Neutrophil (primary cell): ENCODE measurements around the gene ITPR2.

Source experiments
- H3K27ac ChIP-seq: fragments of 200-600 bp; sonication (generic); 2 replicates; pipeline ENCODE4 v1.5.1; 2016; ENCODE audit warnings: mild to moderate bottlenecking, moderate library complexity
- H3K27me3 ChIP-seq: fragments of 200-600 bp; sonication (generic); 2 replicates; pipeline ENCODE4 v1.6.0; 2016; ENCODE audit warnings: mild to moderate bottlenecking
- H3K36me3 ChIP-seq: fragments of 200-600 bp; sonication (generic); 2 replicates; pipeline ENCODE4 v1.5.1; 2017
- H3K4me1 ChIP-seq, 2 experiments: fragments of 200-600 bp in 1 of 2; sonication (generic) in 1 of 2; 1 replicate in 1 of 2; 2 replicates in 1 of 2; pipeline versions ENCODE4 v1.5.1 to v1.6.1; 2013 to 2016; ENCODE audit warnings: low read depth in 1 of 2, low read length in 1 of 2, mild to moderate bottlenecking in 1 of 2, moderate library complexity in 1 of 2; ENCODE audit not compliant: control insufficient read depth in 1 of 2, insufficient read depth in 1 of 2
- H3K4me3 ChIP-seq, 2 experiments: fragments of 200-600 bp in 1 of 2; sonication (generic) in 1 of 2; 1 replicate in 1 of 2; 2 replicates in 1 of 2; pipeline ENCODE4 v1.5.1; 2013 to 2016; ENCODE audit warnings: low read depth in 1 of 2, low read length in 1 of 2, mild to moderate bottlenecking in 1 of 2, moderate library complexity in 1 of 2
- H3K9me3 ChIP-seq: fragments of 200-600 bp; sonication (generic); 2 replicates; pipeline ENCODE4 v1.5.1; 2016
- CTCF ChIP-seq: fragments of 200-600 bp; sonication (generic); IDR thresholded peaks from 2 replicates; pipeline ENCODE4 v1.5.1; 2016; ENCODE audit warnings: antibody characterized with exemption

ITPR2 gene

GRCh38 chr12:26572137-26572536 lies 260.9 kb downstream of the ITPR2 start:
- no peak overlapping the region for H3K4me3 ChIP-seq
- no peak overlapping the region for H3K27ac ChIP-seq
- peaks cover 8% of the 10 kb centered on the region for H3K36me3 ChIP-seq
- TF ChIP-seq CTCF: no peak
- H3K9me3 ChIP-seq: no peaks in the 10 kb centered on the region
- H3K27me3 ChIP-seq: no peaks in the 10 kb centered on the region
- H3K4me1 ChIP-seq: peaks cover 0 to 9% of the 10 kb centered on the region in 2 experiments

- Histone ChIP-seq H3K36me3 (peaks cover 8% of the 10 kb centered on the region), H3K4me1 (peaks cover 0 to 9% of the 10 kb centered on the region in 2 experiments), H3K27me3 (no peaks in the 10 kb centered on the region), H3K4me3 (no peak overlapping the region), H3K9me3 (no peaks in the 10 kb centered on the region), H3K27ac (no peak overlapping the region)
- TF ChIP-seq CTCF: no peak
These were observed 261.4 kb downstream of the ITPR2 start for GRCh38 chr12:26571560-26571959.

GRCh38 chr12:26567126-26567525 lies 265.9 kb downstream of the ITPR2 start:
- H3K4me1 ChIP-seq: no peaks in the 10 kb centered on the region
- no peak overlapping the region for H3K27ac ChIP-seq
- no peaks in the 10 kb centered on the region for H3K36me3 ChIP-seq
- no peaks in the 10 kb centered on the region for H3K27me3 ChIP-seq
- no peak overlapping the region for H3K4me3 ChIP-seq
- no peak for TF ChIP-seq CTCF
- no peaks in the 10 kb centered on the region for H3K9me3 ChIP-seq

- Histone ChIP-seq H3K27ac (no peak overlapping the region), H3K4me3 (no peak overlapping the region), H3K36me3 (no peaks in the 10 kb centered on the region), H3K27me3 (no peaks in the 10 kb centered on the region), H3K4me1 (no peaks in the 10 kb centered on the region), H3K9me3 (no peaks in the 10 kb centered on the region)
- TF ChIP-seq CTCF: no peak
These were observed 266.3 kb downstream of the ITPR2 start for GRCh38 chr12:26566675-26567074.

GRCh38 chr12:26566186-26566585 lies 266.8 kb downstream of the ITPR2 start:
- H3K4me3 ChIP-seq: no peak overlapping the region
- no peak for TF ChIP-seq CTCF
- H3K27ac ChIP-seq: no peak overlapping the region
- no peaks in the 10 kb centered on the region for H3K9me3 ChIP-seq
- H3K4me1 ChIP-seq: no peaks in the 10 kb centered on the region
- H3K36me3 ChIP-seq: no peaks in the 10 kb centered on the region
- H3K27me3 ChIP-seq: no peaks in the 10 kb centered on the region

GRCh38 chr12:26564391-26564790 lies 268.6 kb downstream of the ITPR2 start:
- Histone ChIP-seq H3K4me3 (no peak overlapping the region), H3K36me3 (no peaks in the 10 kb centered on the region), H3K27ac (no peak overlapping the region), H3K4me1 (no peaks in the 10 kb centered on the region), H3K9me3 (no peaks in the 10 kb centered on the region), H3K27me3 (no peaks in the 10 kb centered on the region)
- TF ChIP-seq CTCF: no peak
